Effector memory CD4-positive, alpha-beta T cell (primary cell): ENCODE results near the gene KCND2.

Source experiments
- DNase-seq, 3 donors: peaks; one replicate each; pipeline ENCODE4 v3.0.0-alpha.2; 2020
- H3K27ac ChIP-seq: 2 replicates; pipeline ENCODE4 v1.7.0; 2013; ENCODE audit warnings: mild to moderate bottlenecking, low read length, moderate library complexity; ENCODE audit not compliant: insufficient read depth, poor library complexity, severe bottlenecking
- H3K27me3 ChIP-seq: replicated peaks from 2 replicates; pipeline ENCODE4 v1.7.0; 2013; ENCODE audit warnings: mild to moderate bottlenecking, low read length; ENCODE audit not compliant: insufficient read depth, control insufficient read depth, poor library complexity, severe bottlenecking
- H3K36me3 ChIP-seq: 2 replicates; pipeline ENCODE4 v1.7.0; 2013; ENCODE audit warnings: mild to moderate bottlenecking, low read length, moderate library complexity; ENCODE audit not compliant: control insufficient read depth, insufficient read depth
- H3K4me1 ChIP-seq: 2 replicates; pipeline ENCODE4 v1.7.0; 2013; ENCODE audit warnings: low read length, mild to moderate bottlenecking; ENCODE audit not compliant: control insufficient read depth, insufficient read depth, poor library complexity, severe bottlenecking
- H3K4me3 ChIP-seq: 2 replicates; pipeline ENCODE4 v1.7.0; 2013; ENCODE audit warnings: low read length, low read depth, mild to moderate bottlenecking; ENCODE audit not compliant: insufficient read depth, poor library complexity, severe bottlenecking
- H3K9me3 ChIP-seq: 2 replicates; pipeline ENCODE4 v1.7.0; 2013; ENCODE audit warnings: mild to moderate bottlenecking, low read length, moderate library complexity; ENCODE audit not compliant: control insufficient read depth

KCND2 gene

GRCh38 chr7:120703585-120704240 lies 430.7 kb downstream of the KCND2 start:
- no peak for DNase-seq
- Histone ChIP-seq H3K4me1 (no peaks in the 10 kb centered on the region), H3K4me3 (no peak overlapping the region), H3K27ac (no peak overlapping the region), H3K27me3 (no peaks in the 10 kb centered on the region), H3K9me3 (no peaks in the 10 kb centered on the region), H3K36me3 (no peaks in the 10 kb centered on the region)

GRCh38 chr7:120709252-120709971 lies 436.4 kb downstream of the KCND2 start:
- Histone ChIP-seq H3K4me1 (no peaks in the 10 kb centered on the region), H3K36me3 (no peaks in the 10 kb centered on the region), H3K9me3 (no peaks in the 10 kb centered on the region), H3K4me3 (no peak overlapping the region), H3K27ac (no peak overlapping the region), H3K27me3 (no peaks in the 10 kb centered on the region)
- DNase-seq, result no peak

GRCh38 chr7:120709972-120710320 lies 437.0 kb downstream of the KCND2 start:
- Histone ChIP-seq H3K27ac (no peak overlapping the region), H3K27me3 (no peaks in the 10 kb centered on the region), H3K4me3 (no peak overlapping the region), H3K4me1 (no peaks in the 10 kb centered on the region), H3K36me3 (no peaks in the 10 kb centered on the region), H3K9me3 (no peaks in the 10 kb centered on the region)
- no peak for DNase-seq

DNA sequence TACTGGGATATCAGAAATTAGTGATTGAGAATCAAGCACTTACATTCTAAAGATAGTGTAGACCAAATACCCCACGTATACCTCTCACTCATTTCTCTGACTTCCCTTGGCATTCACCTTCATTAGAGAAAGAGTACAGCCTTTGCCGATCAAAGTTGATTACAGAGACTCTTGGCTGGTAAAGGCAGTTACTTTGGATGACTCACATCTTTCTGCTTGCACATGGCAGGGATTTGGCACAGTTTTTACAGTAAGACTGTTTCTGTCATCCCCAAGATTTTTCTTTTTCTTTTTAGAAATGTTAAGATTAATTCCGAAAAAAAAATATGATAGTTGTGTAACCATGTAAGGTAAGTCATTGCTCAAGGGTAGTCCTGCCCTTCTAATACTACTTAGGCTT lies 442.0 kb downstream of the KCND2 start:
- Histone ChIP-seq H3K27ac (no peak overlapping the region), H3K9me3 (no peaks in the 10 kb centered on the region), H3K27me3 (no peaks in the 10 kb centered on the region), H3K36me3 (no peaks in the 10 kb centered on the region), H3K4me1 (no peaks in the 10 kb centered on the region), H3K4me3 (no peak overlapping the region)
- DNase-seq, result no peak

DNA sequence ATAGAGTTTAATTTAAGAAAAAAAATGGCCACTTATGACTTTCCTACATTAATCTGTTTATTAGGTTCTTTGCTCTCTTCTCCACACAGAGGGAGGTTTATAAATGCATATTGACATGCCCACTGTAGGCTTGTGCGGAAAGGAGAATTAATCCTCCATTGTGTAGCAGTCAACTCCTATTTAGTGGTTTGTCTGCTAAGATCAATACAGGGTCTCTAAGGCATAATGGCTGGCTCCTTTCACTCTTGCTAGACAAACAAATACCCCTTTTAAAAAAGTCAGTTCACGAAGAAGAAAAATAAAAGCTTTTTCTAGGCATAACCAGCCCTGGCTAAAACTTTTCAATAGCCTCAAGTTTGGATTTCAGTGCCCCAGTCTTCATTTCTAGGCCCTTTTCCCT lies 443.3 kb downstream of the KCND2 start:
- H3K9me3 ChIP-seq, result no peaks in the 10 kb centered on the region
- no peaks in the 10 kb centered on the region for H3K27me3 ChIP-seq
- no peak for DNase-seq
- H3K36me3 ChIP-seq, result no peaks in the 10 kb centered on the region
- no peaks in the 10 kb centered on the region for H3K4me1 ChIP-seq
- H3K4me3 ChIP-seq, result no peak overlapping the region
- no peak overlapping the region for H3K27ac ChIP-seq

GRCh38 chr7:120717166-120717565 lies 444.2 kb downstream of the KCND2 start:
- Histone ChIP-seq H3K36me3 (no peaks in the 10 kb centered on the region), H3K4me1 (no peaks in the 10 kb centered on the region), H3K9me3 (no peaks in the 10 kb centered on the region), H3K4me3 (no peak overlapping the region), H3K27me3 (no peaks in the 10 kb centered on the region), H3K27ac (no peak overlapping the region)
- no peak for DNase-seq

- no peak overlapping the region for H3K27ac ChIP-seq
- no peaks in the 10 kb centered on the region for H3K27me3 ChIP-seq
- no peaks in the 10 kb centered on the region for H3K4me1 ChIP-seq
- no peaks in the 10 kb centered on the region for H3K9me3 ChIP-seq
- DNase-seq, result no peak
- no peaks in the 10 kb centered on the region for H3K36me3 ChIP-seq
- no peak overlapping the region for H3K4me3 ChIP-seq
Observed at GRCh38 chr7:120718361-120718760, 445.4 kb downstream of the KCND2 start.

- no peak overlapping the region for H3K4me3 ChIP-seq
- no peaks in the 10 kb centered on the region for H3K4me1 ChIP-seq
- no peaks in the 10 kb centered on the region for H3K36me3 ChIP-seq
- H3K27ac ChIP-seq, result no peak overlapping the region
- no peaks in the 10 kb centered on the region for H3K9me3 ChIP-seq
- no peak for DNase-seq
- H3K27me3 ChIP-seq, result no peaks in the 10 kb centered on the region
Observed at GRCh38 chr7:120720317-120720716, 447.3 kb downstream of the KCND2 start.

GRCh38 chr7:120723465-120724385 lies 450.8 kb downstream of the KCND2 start:
- DNase-seq, result no peak
- no peak overlapping the region for H3K27ac ChIP-seq
- H3K9me3 ChIP-seq, result no peaks in the 10 kb centered on the region
- H3K4me1 ChIP-seq, result no peaks in the 10 kb centered on the region
- no peak overlapping the region for H3K4me3 ChIP-seq
- no peaks in the 10 kb centered on the region for H3K27me3 ChIP-seq
- no peaks in the 10 kb centered on the region for H3K36me3 ChIP-seq

DNA sequence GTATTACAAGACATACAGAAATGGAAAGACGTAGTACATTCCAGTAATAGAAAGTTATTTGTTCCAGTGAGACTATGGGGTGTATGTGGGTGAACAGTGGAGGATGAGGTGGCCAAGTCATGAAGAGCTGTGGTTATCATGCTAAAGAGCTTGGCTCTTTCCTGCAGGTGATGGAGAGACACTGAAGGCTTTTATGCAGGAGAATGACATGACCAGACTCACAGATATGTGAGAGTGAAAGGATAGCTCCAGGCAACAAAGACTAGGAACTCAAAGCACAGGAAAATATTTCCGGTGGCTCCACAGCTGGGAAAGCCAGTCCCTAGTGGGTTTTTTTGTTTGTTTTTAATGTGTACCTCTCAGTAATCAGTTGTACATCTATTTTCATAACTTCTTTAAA lies 451.5 kb downstream of the KCND2 start:
- H3K27me3 ChIP-seq, result no peaks in the 10 kb centered on the region
- H3K36me3 ChIP-seq, result no peaks in the 10 kb centered on the region
- no peaks in the 10 kb centered on the region for H3K9me3 ChIP-seq
- no peak for DNase-seq
- H3K4me1 ChIP-seq, result no peaks in the 10 kb centered on the region
- no peak overlapping the region for H3K27ac ChIP-seq
- no peak overlapping the region for H3K4me3 ChIP-seq
